K562 (cell line): ENCODE data around the gene ADORA2A. TPM values are rescaled to one million over a fixed set of nuclear protein-coding genes. Genes with fewer than 3 reads are reported as not detected.

ENCODE experiments used
- AFF4 ChIP-seq: sonication (generic); formaldehyde crosslinking; IDR thresholded peaks from 2 replicates; pipeline ENCODE4 v1.8.0; 2023; ENCODE audit warnings: mild to moderate bottlenecking, missing genetic modification reagents
- ETS2 ChIP-seq: IDR thresholded peaks from 2 replicates; pipeline ENCODE4 v1.6.1; 2016; ENCODE audit warnings: borderline replicate concordance, missing genetic modification characterization, mild to moderate bottlenecking, moderate library complexity, missing compliant biosample characterization; ENCODE audit not compliant: poor library complexity, severe bottlenecking
- HMGXB4 ChIP-seq: sonication (generic); formaldehyde crosslinking; IDR thresholded peaks from 2 replicates; pipeline ENCODE4 v1.8.1; 2023; ENCODE audit warnings: mild to moderate bottlenecking, missing genetic modification reagents
- RBM34 ChIP-seq: fragments of 200-400 bp; formaldehyde crosslinking; IDR thresholded peaks from 2 replicates; pipeline ENCODE4 v1.6.1; 2018; ENCODE audit warnings: low read length, borderline replicate concordance; ENCODE audit not compliant: insufficient read depth
- RNF219 ChIP-seq: fragments of 250-450 bp; sonication (Bioruptor Pico); IDR thresholded peaks from 2 replicates; pipeline ENCODE4 v1.5.0; 2022; ENCODE audit warnings: mild to moderate bottlenecking
- SETDB1 ChIP-seq: IDR thresholded peaks from one replicate; pipeline ENCODE4 v1.6.1; 2012; ENCODE audit warnings: low read length, control low read depth, inconsistent platforms
- SFPQ ChIP-seq: fragments of 200-400 bp; formaldehyde crosslinking; IDR thresholded peaks from 2 replicates; pipeline ENCODE4 v1.6.1; 2017; ENCODE audit warnings: mild to moderate bottlenecking, low read depth, low read length, moderate library complexity
- U2AF2 ChIP-seq: fragments of 200-400 bp; formaldehyde crosslinking; optimal IDR thresholded peaks from 2 replicates; pipeline ENCODE3; 2017; ENCODE audit warnings: low read depth, mild to moderate bottlenecking, low read length
- VEZF1 ChIP-seq: fragments of 200-800 bp; sonication (Bioruptor generic); IDR thresholded peaks from 2 replicates; pipeline ENCODE4 v1.6.1; 2017; ENCODE audit warnings: missing genetic modification characterization, missing compliant biosample characterization
- ZBTB5 ChIP-seq: fragments of 450-650 bp; IDR thresholded peaks from 2 replicates; pipeline ENCODE4 v1.6.1; 2017; ENCODE audit warnings: antibody characterized with exemption
- ZNF3 ChIP-seq: fragments of 250-450 bp; sonication (Bioruptor Pico); IDR thresholded peaks from 2 replicates; pipeline ENCODE4 v1.5.0; 2021; ENCODE audit warnings: mild to moderate bottlenecking, moderate library complexity
- ZNF668 ChIP-seq: fragments of 250-450 bp; sonication (Bioruptor Pico); IDR thresholded peaks from 2 replicates; pipeline ENCODE4 v1.8.0; 2022; ENCODE audit warnings: mild to moderate bottlenecking, inconsistent platforms
- polyA plus RNA-seq, 8 experiments: library from polyadenylated mRNA; depleted of rRNA in 4 of 8; stranded (reverse) in 5 of 8; unstranded in 3 of 8; fragments of >200 nt; fragmentation: Nextera tagmentation in 2 of 8; fragmentation: Illumina TruSeq in 1 of 8; extraction: Ambion mirVana in 2 of 8; extraction: Trizol in 1 of 8; gene quantifications; 2 replicates each; pipeline versions ENCODE4 v1.2.1 to v1.2.3, GENCODE V29; 2011 to 2014; ENCODE audit warnings: inconsistent platforms in 1 of 8, missing spikeins in 1 of 8
- total RNA-seq, 7 experiments: library from RNA; depleted of rRNA in 6 of 7; stranded (reverse); fragments of >200 nt in 6 of 7; fragmentation: Illumina TruSeq in 2 of 7; extraction: Trizol in 2 of 7; gene quantifications; 2 replicates each; pipeline versions ENCODE4 v1.2.1 to v1.2.3, GENCODE V29; 2011 to 2021; ENCODE audit warnings: low replicate concordance in 1 of 7

The ADORA2A gene
- total and polyA plus RNA-seq, 9 of the 15 experiments (the other 6 are each of a cell fraction or from before 2014, with no cell fraction given): 0.15 to 2.1 (median 0.66) TPM; not detected in 2

- TF ChIP-seq VEZF1 (CRISPR knock-in tag): no peak
- no peak for TF ChIP-seq RBM34
- no peak for TF ChIP-seq ZNF3
- TF ChIP-seq ETS2 (tag): no peak
- no peak for TF ChIP-seq AFF4 (CRISPR knock-in tag)
- TF ChIP-seq RNF219 (CRISPR knock-in tag): no peak
- no peak for TF ChIP-seq SETDB1
- no peak for TF ChIP-seq HMGXB4 (CRISPR knock-in tag)
- TF ChIP-seq U2AF2: no peak
- TF ChIP-seq SFPQ: no peak
- no peak for TF ChIP-seq ZBTB5
- TF ChIP-seq ZNF668 (CRISPR knock-in tag): no peak
Measured at GRCh38 chr22:24426851-24427499, 424 bp upstream of the ADORA2A start (continued).
